Testis (tissue), 3 donors: ENCODE measurements around the gene VIT. TPM values are rescaled to one million over a fixed set of nuclear protein-coding genes. Genes with fewer than 3 reads are reported as not detected.

ENCODE experiments used
- DNase-seq: peaks from one replicate; pipeline ENCODE4 v3.0.0-alpha.2; 2019
- H3K27ac ChIP-seq, 2 donors: fragments of 200-600 bp; sonication (generic); one replicate each; pipeline ENCODE4 v1.5.1; 2019
- H3K27me3 ChIP-seq: fragments of 200-600 bp; sonication (generic); one replicate; pipeline ENCODE4 v1.5.1; 2019
- H3K36me3 ChIP-seq: fragments of 200-600 bp; sonication (generic); one replicate; pipeline ENCODE4 v1.5.1; 2017; ENCODE audit warnings: low read depth; ENCODE audit errors: missing control alignments
- H3K4me1 ChIP-seq: fragments of 200-600 bp; sonication (generic); one replicate; pipeline ENCODE4 v1.5.1; 2019
- H3K4me3 ChIP-seq, 2 donors: fragments of 200-600 bp; sonication (generic); one replicate each; pipeline ENCODE4 v1.5.1; 2017 to 2019
- H3K9me3 ChIP-seq: fragments of 200-600 bp; sonication (generic); one replicate; pipeline ENCODE4 v1.5.1; 2017
- CTCF ChIP-seq, 3 experiments: fragments of 450-650 bp in 2 of 3; fragments of 200-600 bp in 1 of 3; sonication (generic) in 1 of 3; IDR thresholded peaks; one replicate each; pipeline ENCODE4 v1.5.1; 2016 to 2019; ENCODE audit warnings: antibody characterized with exemption in 3 of 3, mild to moderate bottlenecking in 2 of 3, moderate library complexity in 1 of 3
- POLR2A ChIP-seq: fragments of 450-650 bp; IDR thresholded peaks from one replicate; pipeline ENCODE4 v1.6.1; 2017; ENCODE audit warnings: antibody characterized with exemption, mild to moderate bottlenecking, moderate library complexity
- WGBS, 2 donors: methylation state at CpG; one replicate each; pipeline ENCODE4 v1.1.5; 2018; 5-methylcytosine and 5-hydroxymethylcytosine counted together
- intact Hi-C: fragments of 100-400 bp; cut with DNase I; formaldehyde crosslinking; loops from one replicate; pipeline ENCODE4 v1.15.1; 2023; ENCODE audit warnings: low total_unique reads
- polyA plus RNA-seq: library from polyadenylated mRNA; stranded (reverse); fragments of 350-450 nt; fragmentation: Illumina TruSeq; extraction: RNeasy Lipid Tissue Mini Kit (QIAGEN cat#74804); gene quantifications from one replicate; pipeline ENCODE4 v1.2.3, GENCODE V29; 2014; ENCODE audit warnings: low read depth, low replicate concordance; ENCODE audit not compliant: insufficient read depth
- total RNA-seq, 2 donors: library from RNA; depleted of rRNA; stranded (reverse); fragments of >200 nt; gene quantifications; one replicate each; pipeline ENCODE4 v1.2.3, GENCODE V29; 2016

Gene VIT
- total and polyA plus RNA-seq, 3 donors from 2014 or later = 5.6 to 9.4 (median 7.2) TPM

- 83 to 84% methylated on average over 2 of the region's 2 CpGs for WGBS, 2 donors
- Histone ChIP-seq H3K4me1 (peaks cover 4% of the 10 kb centered on the region), H3K4me3 (no peak overlapping the region), H3K27me3 (no peaks in the 10 kb centered on the region), H3K9me3 (no peaks in the 10 kb centered on the region), H3K27ac (no peak overlapping the region), H3K36me3 (no peaks in the 10 kb centered on the region)
- no peak for DNase-seq
- TF ChIP-seq CTCF (IDR thresholded peaks at IDR 0.05) = no peak
- TF ChIP-seq POLR2A = no peak
- intact Hi-C loops = no loop called here
These were observed 37.8 kb downstream of the VIT start for GRCh38 chr2:36734304-36734703.

- intact Hi-C loops = no loop called here
- no peaks in the 10 kb centered on the region for H3K27me3 ChIP-seq
- peaks cover 4% of the 10 kb centered on the region for H3K4me1 ChIP-seq
- H3K9me3 ChIP-seq = no peaks in the 10 kb centered on the region
- DNase-seq = no peak
- H3K27ac ChIP-seq = no peak overlapping the region
- H3K36me3 ChIP-seq = no peaks in the 10 kb centered on the region
- 76 to 82% methylated on average over 4 of the region's 4 CpGs for WGBS, 2 donors
- TF ChIP-seq CTCF (IDR thresholded peaks at IDR 0.05) (no peak), POLR2A (no peak)
- no peak overlapping the region for H3K4me3 ChIP-seq
These were observed 40.7 kb downstream of the VIT start for GRCh38 chr2:36737131-36737750.

- Histone ChIP-seq H3K4me1 (no peaks in the 10 kb centered on the region), H3K4me3 (no peak overlapping the region), H3K27ac (no peak overlapping the region), H3K36me3 (no peaks in the 10 kb centered on the region), H3K27me3 (no peaks in the 10 kb centered on the region), H3K9me3 (no peaks in the 10 kb centered on the region)
- no peak for DNase-seq
- intact Hi-C loops = no loop called here
- 66 to 72% methylated on average over 5 of the region's 5 CpGs for WGBS, 2 donors
- no peak for TF ChIP-seq CTCF (IDR thresholded peaks at IDR 0.05)
- no peak for TF ChIP-seq POLR2A
These were observed 43.6 kb downstream of the VIT start for GRCh38 chr2:36740061-36740460.

- no peak for TF ChIP-seq CTCF (IDR thresholded peaks at IDR 0.05)
- TF ChIP-seq POLR2A = no peak
- Histone ChIP-seq H3K4me3 (no peak overlapping the region), H3K4me1 (no peaks in the 10 kb centered on the region), H3K9me3 (no peaks in the 10 kb centered on the region), H3K27me3 (no peaks in the 10 kb centered on the region), H3K27ac (no peak overlapping the region), H3K36me3 (no peaks in the 10 kb centered on the region)
- intact Hi-C loops = no loop called here
- whole genome bisulfite sequencing, 2 donors = 56 to 63% methylated on average over 5 of the region's 5 CpGs
- no peak for DNase-seq
These were observed 44.8 kb downstream of the VIT start for GRCh38 chr2:36741188-36741837.

- 88 to 89% methylated on average over 2 of the region's 2 CpGs for WGBS, 2 donors
- intact Hi-C loops = no loop called here
- no peaks in the 10 kb centered on the region for H3K36me3 ChIP-seq
- H3K4me1 ChIP-seq = no peaks in the 10 kb centered on the region
- no peak for DNase-seq
- no peaks in the 10 kb centered on the region for H3K27me3 ChIP-seq
- H3K27ac ChIP-seq = no peak overlapping the region
- H3K9me3 ChIP-seq = no peaks in the 10 kb centered on the region
- no peak overlapping the region for H3K4me3 ChIP-seq
- no peak for TF ChIP-seq CTCF (IDR thresholded peaks at IDR 0.05)
- TF ChIP-seq POLR2A = no peak
These were observed 47.4 kb downstream of the VIT start for GRCh38 chr2:36743954-36744353.
